Mesodermal cell (in vitro differentiated cells): ENCODE data around the gene TBC1D22A.

ENCODE experiments used
- H3K27ac ChIP-seq: 2 replicates; pipeline ENCODE4 v1.7.0; 2013; ENCODE audit warnings: mild to moderate bottlenecking, low read depth, low read length, moderate library complexity; ENCODE audit not compliant: severe bottlenecking
- H3K36me3 ChIP-seq: 2 replicates; pipeline ENCODE4 v1.7.1; 2013; ENCODE audit warnings: mild to moderate bottlenecking, low read length, moderate library complexity; ENCODE audit not compliant: control insufficient read depth, insufficient read depth
- H3K4me1 ChIP-seq: one replicate; pipeline ENCODE4 v1.7.1; 2013; ENCODE audit warnings: mild to moderate bottlenecking, low read length; ENCODE audit not compliant: insufficient read depth, control insufficient read depth, poor library complexity, severe bottlenecking
- H3K4me3 ChIP-seq: 2 replicates; pipeline ENCODE4 v1.7.0; 2013; ENCODE audit warnings: low read length, control low read depth, mild to moderate bottlenecking; ENCODE audit not compliant: insufficient read depth, poor library complexity, severe bottlenecking; ENCODE audit errors: extremely low read depth
- H3K9me3 ChIP-seq: 2 replicates; pipeline ENCODE4 v1.7.1; 2013; ENCODE audit warnings: mild to moderate bottlenecking, low read length, moderate library complexity; ENCODE audit not compliant: control insufficient read depth
- WGBS, 2 experiments: methylation state at CpG; one replicate each; pipeline ENCODE4 v1.1.5; 2013; ENCODE audit warnings: missing lambda C conversion rate in 2 of 2; ENCODE audit not compliant: insufficient coverage in 2 of 2; 5-methylcytosine and 5-hydroxymethylcytosine counted together

The TBC1D22A gene

DNA sequence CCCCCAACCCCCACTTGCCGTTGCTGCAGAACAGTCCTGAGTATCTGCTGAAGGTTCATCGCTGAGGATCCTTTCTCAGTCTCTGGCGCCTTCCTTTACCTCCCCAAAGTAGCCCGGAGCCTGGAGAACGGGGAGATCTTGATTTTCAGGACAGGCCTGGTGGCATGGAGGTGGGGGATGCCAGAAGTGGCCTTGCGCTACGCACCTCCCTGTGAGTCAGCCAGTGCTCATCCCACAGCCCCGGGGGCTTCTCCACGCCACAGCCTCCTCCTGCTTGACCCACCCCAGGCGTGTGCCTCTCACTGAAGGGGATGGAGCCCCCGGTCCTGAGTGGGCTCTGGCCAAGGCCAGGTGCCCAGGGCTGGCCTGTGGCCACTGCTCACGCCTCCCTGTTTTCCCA lies 339.6 kb downstream of the TBC1D22A start:
- no peaks in the 10 kb centered on the region for H3K36me3 ChIP-seq
- 89 to 96% methylated on average over 5 of the region's 12 CpGs for WGBS, 2 experiments
- H3K9me3 ChIP-seq = no peaks in the 10 kb centered on the region
- no peak overlapping the region for H3K4me3 ChIP-seq
- no peak overlapping the region for H3K27ac ChIP-seq
- peaks cover 9% of the 10 kb centered on the region for H3K4me1 ChIP-seq

DNA sequence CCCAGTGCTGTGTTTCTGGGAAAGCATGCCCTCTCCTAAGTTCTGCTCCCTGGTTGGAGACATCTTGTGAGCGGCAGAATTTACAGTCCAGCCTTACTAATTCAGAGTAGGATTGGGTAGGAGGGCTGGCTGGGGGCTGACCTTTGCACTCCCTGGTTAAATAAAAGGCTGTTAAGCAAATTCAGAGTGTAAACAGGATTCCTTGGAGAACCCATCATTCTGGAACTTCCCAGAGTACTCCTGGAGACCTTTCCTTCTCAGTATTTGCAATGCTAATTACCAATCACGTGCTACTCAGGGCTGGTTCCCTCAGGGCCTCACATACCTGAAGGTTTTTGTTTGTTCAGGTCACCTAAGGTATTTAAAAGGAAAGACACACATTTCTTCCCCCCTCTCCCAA lies 340.2 kb downstream of the TBC1D22A start:
- no peaks in the 10 kb centered on the region for H3K9me3 ChIP-seq
- H3K27ac ChIP-seq = no peak overlapping the region
- WGBS, 2 experiments = 25% methylated on average over 2 of the region's 2 CpGs; no CpG with 5 or more reads in 1 of the 2 experiments
- H3K36me3 ChIP-seq = no peaks in the 10 kb centered on the region
- no peak overlapping the region for H3K4me3 ChIP-seq
- peaks cover 15% of the 10 kb centered on the region for H3K4me1 ChIP-seq

DNA sequence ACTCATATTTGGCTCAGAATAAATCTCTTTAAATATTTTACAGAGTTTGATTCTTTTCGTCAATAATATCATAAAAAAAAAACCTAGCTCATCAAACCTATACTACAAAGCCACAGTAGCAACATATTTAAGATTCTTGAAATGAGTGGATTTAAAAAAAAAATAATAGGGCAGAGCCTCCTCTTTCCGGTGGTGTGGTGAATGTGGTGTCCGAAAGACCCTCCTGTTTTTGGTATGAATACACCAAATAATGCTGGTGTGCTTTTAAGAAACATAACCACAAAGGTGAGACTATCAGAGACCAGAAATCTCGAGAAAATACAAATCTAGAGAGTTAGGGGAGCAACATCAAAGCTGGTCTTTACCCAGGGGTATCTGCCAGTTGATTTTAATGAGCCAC lies 342.6 kb downstream of the TBC1D22A start:
- 92 to 100% methylated on average over 1 to 2 of the region's 4 CpGs for WGBS, 2 experiments
- Histone ChIP-seq H3K36me3 (no peaks in the 10 kb centered on the region), H3K9me3 (no peaks in the 10 kb centered on the region), H3K27ac (no peak overlapping the region), H3K4me3 (no peak overlapping the region), H3K4me1 (peaks cover 16% of the 10 kb centered on the region)

DNA sequence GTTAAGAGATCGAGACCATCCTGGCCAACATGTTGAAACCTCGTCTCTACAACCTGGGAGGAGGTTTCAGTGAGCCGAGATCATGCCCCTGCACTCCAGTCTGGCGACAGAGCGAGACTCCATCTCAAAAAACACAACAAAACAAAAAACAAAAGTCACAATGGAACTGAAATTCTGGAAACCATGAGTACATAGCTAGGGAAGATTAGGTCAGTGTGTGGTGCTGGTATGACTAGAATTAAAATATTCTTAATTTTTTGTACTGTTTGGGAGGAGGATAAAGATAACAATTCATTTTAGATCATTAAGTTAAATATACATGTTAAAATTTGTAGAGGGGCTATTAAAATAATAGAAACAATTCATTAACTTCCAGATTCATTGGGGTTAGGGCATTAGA lies 344.4 kb downstream of the TBC1D22A start:
- Histone ChIP-seq H3K4me1 (peaks cover 15% of the 10 kb centered on the region), H3K27ac (peak overlapping the region; percentile 29), H3K9me3 (no peaks in the 10 kb centered on the region), H3K36me3 (no peaks in the 10 kb centered on the region), H3K4me3 (no peak overlapping the region)
- WGBS, 2 experiments = 94 to 100% methylated on average over 2 of the region's 5 CpGs

DNA sequence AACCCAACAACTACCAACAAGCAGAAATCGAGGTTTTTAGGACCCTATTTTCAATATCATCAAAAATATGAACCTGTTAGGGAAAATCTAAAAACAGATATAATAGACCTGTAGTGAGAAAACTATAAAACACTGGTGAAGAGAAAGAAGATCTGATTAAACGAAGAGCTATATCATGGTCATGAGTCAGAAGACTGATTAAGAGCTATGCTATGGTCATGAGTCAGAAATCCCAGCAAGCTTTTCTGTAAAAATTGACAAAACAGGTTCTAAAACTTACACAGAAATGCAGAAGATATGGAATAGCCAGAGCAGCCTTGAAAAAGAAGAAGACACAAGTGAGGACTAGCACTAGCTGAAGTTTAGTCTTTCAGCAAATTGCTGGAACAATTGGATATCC lies 345.0 kb downstream of the TBC1D22A start:
- Histone ChIP-seq H3K36me3 (no peaks in the 10 kb centered on the region), H3K27ac (peak overlapping the region; percentile 29), H3K9me3 (no peaks in the 10 kb centered on the region), H3K4me1 (peaks cover 11% of the 10 kb centered on the region), H3K4me3 (no peak overlapping the region)
- 86 to 89% methylated on average over 1 of the region's 2 CpGs for WGBS, 2 experiments

DNA sequence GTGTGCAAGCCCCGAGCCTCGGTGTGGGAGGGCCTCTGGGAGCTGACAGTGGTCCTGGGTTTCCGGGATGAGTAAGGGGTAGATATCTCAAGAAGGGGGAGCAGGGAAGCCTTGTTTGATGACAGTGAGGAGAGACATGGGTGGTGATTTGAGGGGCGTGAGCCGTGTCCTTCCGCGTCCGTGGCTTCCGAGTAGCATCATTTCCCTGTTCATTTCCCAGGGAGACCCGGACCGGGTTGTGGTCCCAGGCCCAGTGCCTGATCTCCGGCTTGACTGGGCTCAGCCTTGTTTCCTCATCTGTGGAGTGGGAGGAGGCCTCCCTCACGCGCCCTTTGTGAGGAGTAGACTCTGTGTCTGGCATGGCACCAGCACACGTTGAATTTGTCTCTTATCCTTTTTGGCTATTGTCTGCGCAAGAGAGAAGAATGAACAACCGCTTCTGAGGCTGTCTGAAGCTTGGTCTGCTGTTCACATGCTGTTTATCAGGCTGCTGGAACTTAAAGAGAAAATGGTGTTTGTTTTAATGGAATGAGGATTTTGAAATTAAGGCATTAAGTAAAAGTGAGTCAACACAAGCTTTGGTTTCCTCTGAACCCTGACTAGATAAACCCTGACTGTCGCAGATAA lies 348.5 kb downstream of the TBC1D22A start:
- H3K4me1 ChIP-seq = peaks cover 11% of the 10 kb centered on the region
- no peaks in the 10 kb centered on the region for H3K36me3 ChIP-seq
- 92 to 95% methylated on average over 16 to 17 of the region's 18 CpGs for WGBS, 2 experiments
- H3K4me3 ChIP-seq = no peak overlapping the region
- H3K27ac ChIP-seq = no peak overlapping the region
- no peaks in the 10 kb centered on the region for H3K9me3 ChIP-seq

DNA sequence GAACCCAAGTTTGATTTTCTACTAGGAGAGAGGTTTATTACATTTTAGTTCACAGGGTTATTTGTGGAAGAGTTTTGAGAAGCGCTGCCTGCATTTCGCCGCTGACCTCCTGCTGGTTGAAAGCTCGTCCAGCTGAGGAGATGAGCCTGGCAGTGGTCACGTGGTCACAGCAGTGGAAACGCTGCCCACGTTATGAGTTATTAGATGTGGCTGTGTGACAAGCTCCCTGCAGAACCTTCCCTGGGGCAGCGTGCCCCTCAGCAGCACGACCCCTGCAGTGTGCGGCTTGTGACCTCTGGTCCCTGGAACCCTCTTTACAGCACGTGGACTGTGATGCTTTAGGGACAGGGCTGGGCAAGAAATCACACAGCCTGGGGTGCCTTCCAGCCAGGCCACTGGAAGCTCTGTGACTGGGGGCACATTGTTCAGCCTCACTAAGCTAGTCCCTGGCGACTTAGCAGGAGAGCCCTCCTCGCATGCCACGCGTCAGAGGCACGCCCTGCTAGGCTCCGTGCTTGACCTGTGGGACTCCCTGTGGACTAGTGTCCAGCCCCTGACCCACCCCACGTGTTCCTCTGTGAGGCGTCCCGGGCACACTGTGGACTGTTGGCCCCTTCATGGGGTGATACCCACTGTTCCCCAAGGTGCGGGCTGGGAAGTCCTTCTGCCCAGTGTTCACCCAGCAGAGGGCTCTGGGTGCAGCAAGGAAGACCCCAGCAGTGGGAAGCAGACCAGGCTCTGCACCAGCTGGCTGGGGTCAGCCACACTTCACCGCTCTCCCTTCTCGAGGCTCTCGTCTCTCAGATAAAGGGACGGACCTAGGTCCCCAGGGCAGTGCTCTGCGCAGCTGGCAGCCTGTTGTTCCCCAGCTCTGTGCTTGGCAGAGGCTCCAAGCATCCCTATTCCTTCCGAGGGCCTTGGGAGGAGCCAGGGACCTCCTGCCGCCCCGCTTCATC lies 349.5 kb downstream of the TBC1D22A start:
- Histone ChIP-seq H3K9me3 (no peaks in the 10 kb centered on the region), H3K27ac (no peak overlapping the region), H3K4me1 (peaks cover 9% of the 10 kb centered on the region), H3K36me3 (no peaks in the 10 kb centered on the region), H3K4me3 (no peak overlapping the region)
- 92 to 95% methylated on average over 22 to 28 of the region's 29 CpGs for WGBS, 2 experiments

DNA sequence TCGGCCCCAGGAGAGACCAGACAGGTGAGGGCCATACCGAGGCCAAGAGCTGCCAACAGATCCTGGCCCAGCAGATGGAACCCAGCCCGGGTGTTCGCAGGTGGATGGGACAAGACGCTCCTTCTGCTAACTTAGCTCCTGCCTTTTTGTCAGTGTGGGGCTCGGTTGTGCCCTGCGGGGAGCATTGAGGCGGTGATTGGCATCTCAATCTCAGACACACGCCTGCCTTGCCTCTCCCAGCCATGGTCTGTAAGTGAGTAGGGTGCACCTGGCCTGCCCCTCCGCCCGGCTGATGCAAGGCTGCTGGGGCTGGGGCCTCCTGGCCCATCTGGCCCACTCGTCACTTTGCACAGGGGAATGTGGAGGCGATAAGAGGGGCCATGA lies 350.1 kb downstream of the TBC1D22A start:
- WGBS, 2 experiments = 91 to 93% methylated on average over 12 to 13 of the region's 13 CpGs
- Histone ChIP-seq H3K4me3 (no peak overlapping the region), H3K9me3 (no peaks in the 10 kb centered on the region), H3K4me1 (peaks cover 2% of the 10 kb centered on the region), H3K36me3 (no peaks in the 10 kb centered on the region), H3K27ac (no peak overlapping the region)

DNA sequence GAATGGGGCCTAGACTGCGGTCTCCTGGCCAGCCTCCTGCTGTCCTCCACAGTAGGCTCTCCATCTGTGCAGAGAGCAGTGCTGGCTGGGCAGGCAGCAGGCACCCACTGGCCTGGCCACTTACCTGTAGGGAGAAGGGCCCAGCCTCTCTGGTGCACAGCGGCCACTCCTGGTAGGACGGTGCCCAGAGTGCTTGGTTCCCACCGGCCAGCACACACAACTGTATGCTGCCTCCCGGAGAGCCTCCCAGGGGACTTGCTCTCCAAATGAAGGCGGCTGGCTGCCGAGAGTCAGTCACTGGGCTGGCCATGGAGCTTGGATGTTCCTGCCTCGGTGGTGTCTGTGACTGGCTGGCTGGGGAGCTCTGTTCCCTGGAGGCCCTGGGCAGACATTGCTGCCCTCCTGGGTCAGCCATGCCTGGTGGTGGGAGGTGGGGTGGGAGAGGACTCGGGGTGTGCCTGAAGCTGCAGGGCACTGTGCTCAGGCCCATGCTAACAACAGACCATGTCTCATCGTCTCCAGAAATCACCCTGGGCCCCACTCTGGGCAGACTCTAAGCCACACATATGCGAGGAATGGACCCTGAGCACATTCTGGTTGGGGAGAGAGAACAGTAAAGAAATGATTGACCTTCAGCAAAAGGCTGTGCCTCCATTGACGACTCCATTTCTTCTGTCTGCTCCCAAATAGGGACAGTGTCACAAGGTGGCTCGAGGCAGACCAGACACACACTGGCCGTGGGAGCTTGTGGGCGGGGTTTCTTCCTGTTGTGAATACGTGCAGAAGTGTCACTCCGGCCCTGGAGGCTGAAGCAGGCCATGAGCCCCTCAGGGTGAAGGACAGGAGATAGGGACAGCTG lies 350.8 kb downstream of the TBC1D22A start:
- WGBS, 2 experiments = 88% methylated on average over 11 to 15 of the region's 17 CpGs
- H3K27ac ChIP-seq = no peak overlapping the region
- no peaks in the 10 kb centered on the region for H3K36me3 ChIP-seq
- no peak overlapping the region for H3K4me3 ChIP-seq
- no peaks in the 10 kb centered on the region for H3K4me1 ChIP-seq
- no peaks in the 10 kb centered on the region for H3K9me3 ChIP-seq

DNA sequence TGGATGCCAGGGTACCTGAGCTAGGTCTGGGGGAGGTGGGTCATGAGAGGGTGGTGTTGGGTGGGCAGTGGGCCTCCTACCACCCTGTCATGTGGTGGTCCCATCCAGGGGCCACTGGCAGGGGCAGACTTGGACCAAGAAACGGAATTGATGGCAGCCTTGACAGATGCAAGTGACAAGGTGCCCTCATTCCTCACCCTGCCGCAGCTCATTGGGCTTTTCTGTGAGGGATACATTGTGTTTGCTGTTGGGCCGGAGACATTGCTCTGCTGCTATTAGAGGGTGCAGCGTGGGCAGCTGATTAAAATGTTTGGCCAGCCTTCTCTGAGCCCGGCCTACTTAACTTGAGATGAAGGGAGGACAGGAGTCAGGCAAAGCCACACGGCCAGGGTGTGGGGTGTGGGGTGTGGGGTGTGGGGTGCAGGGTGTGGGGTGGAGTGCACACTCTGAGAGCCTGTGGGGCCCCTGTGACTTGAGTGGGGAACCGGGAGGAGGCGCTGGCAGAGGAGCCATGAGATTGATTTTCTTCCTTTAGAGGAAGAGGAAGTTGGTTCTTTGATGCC lies 351.5 kb downstream of the TBC1D22A start:
- WGBS, 2 experiments = 97 to 98% methylated on average over 7 to 8 of the region's 8 CpGs
- H3K36me3 ChIP-seq = no peaks in the 10 kb centered on the region
- no peak overlapping the region for H3K27ac ChIP-seq
- H3K4me3 ChIP-seq = no peak overlapping the region
- no peaks in the 10 kb centered on the region for H3K9me3 ChIP-seq
- H3K4me1 ChIP-seq = no peaks in the 10 kb centered on the region
